ENCODE data around the gene OMD.

OMD gene

DNA sequence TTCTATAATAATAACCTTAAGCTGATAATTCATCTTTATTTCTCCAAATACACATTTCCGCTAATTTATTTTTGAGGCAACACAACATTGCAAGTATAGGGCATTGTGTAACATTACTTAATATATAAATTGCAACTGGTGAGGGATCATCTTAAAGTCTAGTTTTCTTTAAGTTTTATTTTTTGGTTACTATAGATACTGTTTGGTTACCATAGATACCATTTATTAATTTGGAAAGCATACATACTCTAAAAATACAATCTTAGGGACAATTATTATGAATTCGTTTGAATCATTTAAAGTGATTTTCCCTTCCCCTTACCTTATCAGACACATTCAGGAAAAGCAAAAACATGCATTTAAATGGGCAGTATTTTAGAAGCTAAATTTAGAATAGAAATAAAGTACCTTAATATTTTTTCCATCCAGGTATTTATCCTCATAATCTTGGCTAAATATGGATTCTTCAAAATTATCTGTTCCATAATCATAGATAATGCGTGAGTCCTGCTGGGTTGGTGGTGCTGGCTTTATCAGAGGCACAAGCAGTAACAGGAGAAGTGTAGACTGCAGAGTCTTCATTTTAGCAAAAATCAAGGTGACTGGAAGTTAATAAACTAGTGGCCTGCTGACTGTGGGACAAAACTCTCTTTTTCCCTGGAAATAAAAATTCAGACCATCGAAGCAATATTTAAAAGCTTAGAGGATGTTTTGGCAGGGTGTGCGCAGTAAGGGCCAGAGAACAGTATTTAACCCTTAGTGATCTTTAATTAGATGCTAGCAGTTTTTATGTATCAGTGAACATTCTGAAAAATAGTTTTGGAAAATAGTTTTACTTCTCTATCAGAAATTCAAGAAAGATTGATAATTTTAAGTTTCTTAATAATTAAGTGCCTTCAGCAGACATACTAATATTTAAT lies 21.2 kb downstream of the OMD start:
- no peak for DNase-seq
- no peak for TF ChIP-seq GATA1 (IDR thresholded peaks at IDR 0.05; ENCODE audit: low read depth, low read length)
- TF ChIP-seq POLR2A (IDR thresholded peaks at IDR 0.05; ENCODE audit: low read length): no peak

DNA sequence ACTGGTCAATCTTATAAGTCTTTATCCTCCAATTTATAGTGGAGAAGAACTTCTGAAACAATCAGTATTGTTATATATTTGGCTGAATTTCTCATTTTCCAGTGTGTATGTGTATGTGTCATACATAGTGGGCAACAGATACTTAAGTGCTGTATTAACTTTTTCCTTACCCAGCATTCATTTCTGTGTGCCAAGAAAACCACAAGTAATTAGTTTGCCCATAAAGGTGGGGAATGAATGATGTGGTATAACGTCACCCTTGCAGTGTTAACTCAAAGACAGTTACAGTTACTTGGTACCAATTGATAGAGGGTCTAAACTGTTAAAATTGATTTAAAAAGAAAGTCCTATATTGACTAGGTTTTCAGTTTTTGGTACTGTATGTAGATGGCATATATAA lies 21.9 kb downstream of the OMD start:
- TF ChIP-seq GATA1 (IDR thresholded peaks at IDR 0.05; ENCODE audit: low read depth, low read length) (no peak), POLR2A (IDR thresholded peaks at IDR 0.05; ENCODE audit: low read length) (no peak)

DNA sequence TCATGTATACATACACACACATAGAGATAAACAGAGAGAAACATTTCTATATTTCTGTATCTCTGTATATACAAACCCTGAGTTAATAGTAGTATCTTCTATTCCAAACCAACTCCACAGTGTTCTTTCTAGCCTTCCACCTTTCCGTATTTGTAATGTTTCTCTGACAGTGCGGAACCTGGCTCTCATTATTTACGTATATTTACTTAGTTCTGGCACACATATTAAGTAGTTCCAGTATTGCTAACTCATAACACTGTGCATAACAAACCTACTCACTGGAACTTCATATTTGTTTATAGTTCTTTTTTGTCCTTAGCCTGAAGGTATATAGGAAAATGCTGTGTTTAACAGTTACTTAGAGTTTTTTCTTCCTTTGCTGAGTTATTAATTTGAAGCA lies 26.4 kb downstream of the OMD start:
- DNase-seq: no peak
- TF ChIP-seq POLR2A (IDR thresholded peaks at IDR 0.05; ENCODE audit: low read length): no peak
- no peak for TF ChIP-seq GATA1 (IDR thresholded peaks at IDR 0.05; ENCODE audit: low read depth, low read length)

More for the DNA sequence above, 21.9 kb downstream of the OMD start:
- no peak for DNase-seq

DNA sequence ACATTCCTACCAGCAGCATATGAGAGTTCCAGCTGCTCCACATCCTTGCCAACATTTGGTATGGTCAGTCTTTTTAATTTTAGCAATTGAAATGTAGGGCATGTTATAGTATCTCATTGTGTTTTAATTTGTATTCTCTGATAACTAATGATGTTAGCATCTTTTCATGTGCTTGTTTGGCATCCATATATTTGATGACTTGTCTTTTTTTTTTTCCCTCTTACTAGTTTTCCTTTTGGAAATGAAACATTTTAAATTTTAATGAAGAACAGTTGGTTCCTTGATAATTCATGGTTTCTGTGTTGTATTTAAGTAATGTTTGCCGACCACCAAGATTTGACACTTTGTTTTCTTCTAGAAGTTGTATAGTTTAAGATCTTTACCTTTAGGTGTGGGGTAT lies 28.7 kb downstream of the OMD start:
- TF ChIP-seq POLR2A (IDR thresholded peaks at IDR 0.05; ENCODE audit: low read length) (no peak), GATA1 (IDR thresholded peaks at IDR 0.05; ENCODE audit: low read depth, low read length) (no peak)
- DNase-seq: no peak

DNA sequence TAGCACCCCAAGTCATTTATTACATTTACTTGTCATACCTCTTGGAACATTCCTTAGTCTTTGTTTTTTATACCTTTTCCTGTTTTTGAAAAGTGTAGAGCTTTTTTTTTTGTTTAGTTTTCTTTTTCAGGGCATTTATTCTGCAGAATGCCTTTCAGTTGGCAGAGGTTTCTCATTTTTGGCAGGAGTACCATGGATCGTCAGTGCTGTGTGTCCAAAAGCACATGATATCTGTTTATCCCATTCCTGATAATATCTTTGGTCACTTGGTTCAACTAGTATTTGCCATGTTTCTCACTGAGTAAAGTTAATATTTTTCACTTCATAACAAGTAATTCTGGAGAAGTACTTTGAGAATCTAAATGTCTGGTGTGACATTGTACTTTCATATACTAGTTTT lies 30.6 kb downstream of the OMD start:
- TF ChIP-seq GATA1 (IDR thresholded peaks at IDR 0.05; ENCODE audit: low read depth, low read length) (no peak), POLR2A (IDR thresholded peaks at IDR 0.05; ENCODE audit: low read length) (no peak)
- no peak for DNase-seq

DNA sequence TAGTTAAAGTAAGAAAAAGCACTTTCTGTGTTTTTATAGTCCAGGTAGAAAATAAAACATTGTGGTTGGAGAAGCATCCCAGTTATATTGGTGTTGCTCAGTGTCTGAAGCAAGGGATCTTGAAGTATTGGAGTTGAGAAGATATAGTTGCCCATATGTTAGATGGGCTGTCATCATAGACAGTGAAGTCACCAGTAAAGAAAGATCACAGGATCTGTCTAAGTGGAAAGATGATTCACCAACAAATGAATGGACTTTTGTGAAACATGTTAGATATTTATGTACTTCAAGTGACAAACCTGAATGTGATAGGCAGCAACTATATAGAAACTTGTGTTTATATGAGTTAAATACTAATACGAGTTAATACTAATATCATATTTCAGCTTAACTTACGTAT lies 31.6 kb downstream of the OMD start:
- no peak for DNase-seq
- no peak for TF ChIP-seq GATA1 (IDR thresholded peaks at IDR 0.05; ENCODE audit: low read depth, low read length)
- TF ChIP-seq POLR2A (IDR thresholded peaks at IDR 0.05; ENCODE audit: low read length): no peak

DNA sequence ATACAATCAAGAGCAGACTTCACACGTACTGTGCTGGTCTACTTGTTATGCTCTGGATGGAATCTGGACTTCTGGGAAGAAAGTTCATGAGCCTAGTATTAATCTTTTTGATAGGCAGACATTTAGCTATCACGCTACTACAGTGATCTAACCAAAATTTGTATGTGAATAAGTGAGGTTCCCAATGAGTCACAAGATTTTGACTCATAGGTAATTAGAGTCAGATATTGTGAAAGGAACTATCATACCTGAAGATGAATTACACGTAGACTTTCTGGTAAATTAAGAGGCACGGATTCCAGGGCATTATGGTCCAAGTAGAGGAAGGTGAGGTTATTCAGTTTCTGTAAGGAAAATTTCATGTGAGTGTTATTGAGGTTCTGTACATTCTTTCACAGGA lies 38.3 kb downstream of the OMD start:
- no peak for DNase-seq

DNA sequence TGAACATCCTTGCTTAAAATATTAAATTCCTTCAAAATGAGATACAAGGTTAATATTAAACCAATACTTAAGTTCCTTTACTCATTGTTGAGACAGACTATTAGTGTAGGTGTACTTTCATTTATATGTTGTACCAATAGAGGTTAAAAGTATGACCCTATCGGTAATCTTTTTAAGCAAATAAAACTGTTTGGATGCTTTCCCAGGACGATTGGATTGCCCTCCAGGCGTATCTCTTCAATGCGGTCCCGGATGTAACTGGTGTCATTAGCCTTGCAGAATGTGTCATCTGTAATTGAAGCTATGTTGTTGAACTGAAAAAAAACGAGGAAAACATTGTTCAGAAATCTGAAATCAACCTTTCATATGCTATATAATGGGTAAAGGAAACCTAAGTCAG lies 38.8 kb downstream of the OMD start:
- DNase-seq: no peak
- TF ChIP-seq POLR2A (IDR thresholded peaks at IDR 0.05; ENCODE audit: low read length): no peak
- TF ChIP-seq GATA1 (IDR thresholded peaks at IDR 0.05; ENCODE audit: low read depth, low read length): no peak

More for the DNA sequence above, 38.3 kb downstream of the OMD start:
- TF ChIP-seq POLR2A (IDR thresholded peaks at IDR 0.05; ENCODE audit: low read length) (no peak), GATA1 (IDR thresholded peaks at IDR 0.05; ENCODE audit: low read depth, low read length) (no peak)

DNA sequence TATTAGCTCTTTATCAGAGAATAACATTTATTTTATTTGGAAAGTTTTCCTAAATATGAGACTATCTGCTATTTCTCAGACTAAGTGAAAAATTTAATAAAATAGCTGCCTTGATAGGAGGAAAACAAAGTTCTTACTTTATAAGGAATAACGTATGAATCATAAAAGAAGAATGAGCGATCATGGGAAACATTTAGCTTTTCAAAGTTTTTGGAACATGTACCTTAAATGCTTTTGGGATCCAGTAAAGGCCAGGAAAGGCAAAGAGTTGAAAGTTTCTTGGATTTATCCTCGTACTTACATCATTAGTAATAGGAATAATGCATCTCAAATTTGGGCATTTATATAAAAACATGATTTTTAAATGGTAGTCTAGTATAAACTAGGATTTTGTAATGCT lies 39.3 kb downstream of the OMD start:
- TF ChIP-seq POLR2A (IDR thresholded peaks at IDR 0.05; ENCODE audit: low read length): no peak
- no peak for DNase-seq

DNA sequence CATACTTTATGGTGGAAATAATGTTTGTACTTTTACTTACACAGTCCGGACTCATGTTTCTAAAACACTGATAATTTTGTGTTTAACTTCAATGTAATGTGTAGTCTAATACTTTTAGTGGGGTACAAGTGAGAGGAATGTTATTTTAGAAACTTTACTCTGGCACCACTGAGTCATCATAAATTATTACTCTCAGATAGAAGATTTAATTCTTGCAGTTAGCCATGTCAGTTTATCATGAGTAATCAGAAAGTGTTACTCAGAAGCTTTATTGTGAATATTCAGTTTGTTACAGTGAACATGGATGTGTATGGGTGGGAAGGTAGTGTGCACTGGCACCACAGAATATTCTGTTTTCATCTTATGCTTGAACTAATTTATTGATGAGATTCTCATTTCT lies 39.9 kb downstream of the OMD start:
- DNase-seq: no peak
- TF ChIP-seq GATA1 (IDR thresholded peaks at IDR 0.05; ENCODE audit: low read depth, low read length) (no peak), POLR2A (IDR thresholded peaks at IDR 0.05; ENCODE audit: low read length) (no peak)

DNA sequence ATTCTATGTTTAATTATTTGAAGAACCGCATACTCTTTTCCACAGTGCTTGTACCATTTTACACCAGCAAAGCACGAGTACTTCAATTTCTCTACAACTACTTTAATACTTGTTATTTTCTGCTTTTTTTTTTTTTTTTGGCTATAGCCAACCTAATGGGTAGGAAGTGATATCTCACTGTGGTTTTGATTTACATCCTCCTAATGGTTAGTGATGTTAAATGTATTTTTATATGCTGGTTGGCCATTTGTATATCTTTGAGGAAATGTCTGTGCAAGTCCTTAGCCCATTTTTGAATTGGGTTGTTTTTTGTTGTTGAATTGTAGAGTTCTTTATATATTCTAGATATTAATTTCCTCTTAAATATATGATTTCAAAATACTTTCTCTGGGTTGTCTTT lies 42.5 kb downstream of the OMD start:
- no peak for DNase-seq
- TF ChIP-seq POLR2A (IDR thresholded peaks at IDR 0.05; ENCODE audit: low read length): no peak
- TF ChIP-seq GATA1 (IDR thresholded peaks at IDR 0.05; ENCODE audit: low read depth, low read length): no peak

DNA sequence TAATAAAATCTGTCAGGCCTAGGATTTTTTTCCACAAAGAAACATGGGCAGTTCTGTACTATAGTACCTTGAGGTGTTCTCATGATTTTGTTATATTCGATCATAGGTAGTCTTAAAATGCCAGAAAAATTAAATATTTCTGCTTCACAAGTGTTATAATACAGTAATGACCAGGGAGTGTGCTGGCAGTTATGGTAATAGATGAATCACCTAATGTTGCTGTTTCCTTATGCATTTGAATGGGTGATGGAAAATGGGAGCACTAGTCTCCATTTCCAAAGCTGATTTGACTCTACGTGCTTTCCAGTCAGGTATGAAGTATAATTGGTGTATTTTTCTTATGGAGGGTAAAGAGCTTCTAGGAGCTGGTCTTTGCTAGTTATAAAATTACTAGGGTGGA lies 43.7 kb downstream of the OMD start:
- no peak for DNase-seq
- TF ChIP-seq GATA1 (IDR thresholded peaks at IDR 0.05; ENCODE audit: low read depth, low read length) (no peak), POLR2A (IDR thresholded peaks at IDR 0.05; ENCODE audit: low read length) (no peak)

DNA sequence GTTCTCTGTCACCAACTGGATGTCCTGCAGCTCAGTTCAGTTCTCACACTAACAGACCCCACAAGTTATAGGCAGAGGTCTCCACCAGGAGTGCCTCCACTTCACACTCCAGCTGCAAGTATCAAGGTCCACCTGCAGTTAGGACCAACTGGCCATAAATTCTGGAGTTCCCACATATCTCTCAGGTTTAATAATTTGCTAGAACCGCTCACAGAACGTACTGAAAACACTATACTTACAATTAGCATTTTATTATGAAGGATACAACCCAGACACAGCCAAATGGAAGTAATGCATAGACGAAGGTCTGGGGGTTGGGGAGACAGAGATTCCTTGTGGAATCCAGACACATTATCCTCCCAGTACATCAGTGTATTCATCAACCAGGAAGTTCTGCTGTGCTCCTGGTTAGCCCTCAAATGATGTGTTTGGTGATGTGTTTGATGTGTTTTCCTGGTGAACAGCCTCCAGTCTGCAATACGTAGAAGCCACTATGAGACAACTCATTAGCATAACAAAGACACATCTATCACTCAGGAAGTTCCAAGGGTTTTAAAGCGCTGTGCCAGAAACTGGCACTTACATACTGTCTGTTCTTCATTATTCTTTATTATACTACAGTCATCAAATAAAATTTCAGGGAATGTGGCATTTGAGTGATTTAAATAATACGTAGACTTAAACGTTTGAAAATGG lies 45.3 kb downstream of the OMD start:
- no peak for DNase-seq
- no peak for TF ChIP-seq POLR2A (IDR thresholded peaks at IDR 0.05; ENCODE audit: low read length)
- TF ChIP-seq GATA1 (IDR thresholded peaks at IDR 0.05; ENCODE audit: low read depth, low read length): no peak

DNA sequence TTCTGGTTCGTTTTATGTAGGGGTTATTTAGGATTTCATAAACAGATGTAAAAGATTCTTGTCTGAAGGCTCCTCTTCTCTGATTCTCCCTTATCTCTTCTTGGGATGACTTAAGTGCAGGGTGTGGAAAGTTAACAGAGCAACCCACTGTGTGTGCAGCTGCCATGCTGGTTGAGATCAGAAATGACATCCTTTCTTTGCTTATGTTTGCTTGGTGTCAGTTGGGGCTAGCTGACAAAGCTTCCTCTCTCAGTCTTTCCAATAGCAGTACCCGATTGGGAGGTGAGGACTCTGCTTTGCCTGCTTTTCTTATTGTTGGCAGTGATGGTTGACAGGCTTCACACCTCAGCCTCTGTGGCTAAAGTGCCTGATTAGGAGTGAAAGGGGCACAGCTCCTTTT lies 46.4 kb downstream of the OMD start:
- TF ChIP-seq GATA1 (IDR thresholded peaks at IDR 0.05; ENCODE audit: low read depth, low read length) (no peak), POLR2A (IDR thresholded peaks at IDR 0.05; ENCODE audit: low read length) (no peak)
- DNase-seq: peak in 1 of 2 experiments; percentile 17

DNA sequence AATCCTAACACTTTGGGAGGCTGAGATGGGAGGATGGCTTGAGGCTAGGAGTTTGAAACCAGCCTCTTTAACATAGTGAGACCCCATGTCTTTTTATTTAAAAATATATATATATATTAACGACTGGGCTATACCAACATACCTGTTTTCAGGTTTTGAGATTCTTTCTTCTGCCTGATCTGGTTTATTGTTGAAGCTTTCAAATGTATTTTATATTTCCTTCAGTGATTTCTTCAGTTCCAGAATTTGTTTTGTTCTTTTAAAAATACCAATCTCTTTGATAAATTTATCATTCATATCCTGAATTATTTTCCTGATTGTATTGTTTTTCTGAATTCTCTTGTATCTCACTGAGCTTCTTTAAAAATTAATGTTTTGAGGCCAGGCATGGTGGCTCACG lies 51.1 kb downstream of the OMD start:
- no peak for DNase-seq
- TF ChIP-seq GATA1 (IDR thresholded peaks at IDR 0.05; ENCODE audit: low read depth, low read length) (no peak), POLR2A (IDR thresholded peaks at IDR 0.05; ENCODE audit: low read length) (no peak)

Measured in erythroblast (primary cell).